Measurements from ENCODE around the gene CDCA4.

DNA sequence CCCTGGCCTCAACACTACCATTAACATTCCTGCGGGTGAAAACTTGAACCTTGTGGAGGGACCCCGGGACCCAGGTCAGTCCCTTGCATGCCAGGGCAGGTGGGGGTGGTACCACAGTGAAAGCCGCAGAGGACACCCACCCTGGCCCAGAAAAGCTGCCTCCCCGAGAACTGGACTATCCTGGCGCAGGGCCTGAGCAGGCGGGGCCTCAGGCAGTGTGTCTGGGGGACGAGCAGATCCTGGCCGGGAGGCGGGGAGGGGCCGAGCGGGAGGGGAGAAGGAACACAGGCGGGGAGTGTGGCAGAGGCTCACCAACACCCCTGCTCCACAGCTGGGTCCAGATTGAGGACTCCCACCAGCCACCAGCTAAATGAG lies 52.7 kb downstream of the CDCA4 start:
- no peak for TF ChIP-seq EZH2 (IDR thresholded peaks at IDR 0.05; ENCODE audit: low read depth)
- TF ChIP-seq, protein P1, sequence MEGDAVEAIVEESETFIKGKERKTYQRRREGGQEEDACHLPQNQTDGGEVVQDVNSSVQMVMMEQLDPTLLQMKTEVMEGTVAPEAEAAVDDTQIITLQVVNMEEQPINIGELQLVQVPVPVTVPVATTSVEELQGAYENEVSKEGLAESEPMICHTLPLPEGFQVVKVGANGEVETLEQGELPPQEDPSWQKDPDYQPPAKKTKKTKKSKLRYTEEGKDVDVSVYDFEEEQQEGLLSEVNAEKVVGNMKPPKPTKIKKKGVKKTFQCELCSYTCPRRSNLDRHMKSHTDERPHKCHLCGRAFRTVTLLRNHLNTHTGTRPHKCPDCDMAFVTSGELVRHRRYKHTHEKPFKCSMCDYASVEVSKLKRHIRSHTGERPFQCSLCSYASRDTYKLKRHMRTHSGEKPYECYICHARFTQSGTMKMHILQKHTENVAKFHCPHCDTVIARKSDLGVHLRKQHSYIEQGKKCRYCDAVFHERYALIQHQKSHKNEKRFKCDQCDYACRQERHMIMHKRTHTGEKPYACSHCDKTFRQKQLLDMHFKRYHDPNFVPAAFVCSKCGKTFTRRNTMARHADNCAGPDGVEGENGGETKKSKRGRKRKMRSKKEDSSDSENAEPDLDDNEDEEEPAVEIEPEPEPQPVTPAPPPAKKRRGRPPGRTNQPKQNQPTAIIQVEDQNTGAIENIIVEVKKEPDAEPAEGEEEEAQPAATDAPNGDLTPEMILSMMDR (conservative IDR thresholded peaks at IDR 0.05): no peak
